Stimulated activated CD4-positive, alpha-beta T cell treated with anti-CD3 and anti-CD28 coated beads, Interleukin-15, amount 100 ng/mL, for 1 hour (primary cell): ENCODE data around the gene NCAPH2.

ENCODE experiments used
- DNase-seq, 2 donors: peaks; one replicate each; pipeline ENCODE4 v3.0.0-alpha.2; 2020; ENCODE audit warnings: low read depth in 1 of 2, low spot score in 1 of 2

Gene NCAPH2

DNA sequence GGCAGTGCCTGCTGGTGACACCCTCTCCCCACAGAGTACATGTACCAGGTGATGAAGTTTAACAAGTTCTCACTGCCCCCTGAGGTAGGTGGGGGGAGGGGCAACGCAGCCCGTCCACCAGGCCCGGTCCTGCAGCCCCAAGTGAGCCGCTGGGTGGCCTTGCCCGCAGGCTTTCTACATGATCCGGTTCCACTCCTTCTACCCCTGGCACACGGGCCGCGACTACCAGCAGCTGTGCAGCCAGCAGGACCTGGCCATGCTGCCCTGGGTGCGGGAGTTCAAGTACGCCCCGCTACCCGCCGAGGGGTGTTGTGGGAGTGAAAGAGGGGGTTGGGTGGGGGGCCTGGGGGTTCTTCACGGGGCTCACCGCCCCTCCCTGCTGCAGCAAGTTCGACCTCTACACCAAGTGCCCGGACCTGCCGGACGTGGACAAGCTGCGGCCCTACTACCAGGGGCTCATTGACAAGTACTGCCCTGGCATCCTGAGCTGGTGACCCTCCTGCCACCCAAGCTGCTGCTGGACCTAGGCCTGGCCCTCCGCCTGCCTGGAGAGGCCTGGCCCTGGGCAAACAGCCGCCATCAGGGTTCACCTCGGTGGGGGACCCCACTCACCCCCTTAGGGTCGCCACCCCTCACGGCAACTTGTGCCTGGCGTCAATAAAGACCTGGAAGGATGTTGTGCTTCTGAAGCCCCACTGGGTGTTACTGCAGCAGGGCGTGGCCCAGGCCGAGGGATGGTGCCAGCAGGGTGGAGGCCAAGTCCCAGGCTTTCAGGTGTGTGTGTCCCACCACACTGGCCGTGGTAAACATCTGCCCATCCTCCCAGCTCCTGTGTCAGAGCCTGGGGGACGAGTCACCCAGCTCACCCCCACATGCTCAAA is 18.4 kb upstream of the NCAPH2 start:
- DNase-seq, result no peak

DNA sequence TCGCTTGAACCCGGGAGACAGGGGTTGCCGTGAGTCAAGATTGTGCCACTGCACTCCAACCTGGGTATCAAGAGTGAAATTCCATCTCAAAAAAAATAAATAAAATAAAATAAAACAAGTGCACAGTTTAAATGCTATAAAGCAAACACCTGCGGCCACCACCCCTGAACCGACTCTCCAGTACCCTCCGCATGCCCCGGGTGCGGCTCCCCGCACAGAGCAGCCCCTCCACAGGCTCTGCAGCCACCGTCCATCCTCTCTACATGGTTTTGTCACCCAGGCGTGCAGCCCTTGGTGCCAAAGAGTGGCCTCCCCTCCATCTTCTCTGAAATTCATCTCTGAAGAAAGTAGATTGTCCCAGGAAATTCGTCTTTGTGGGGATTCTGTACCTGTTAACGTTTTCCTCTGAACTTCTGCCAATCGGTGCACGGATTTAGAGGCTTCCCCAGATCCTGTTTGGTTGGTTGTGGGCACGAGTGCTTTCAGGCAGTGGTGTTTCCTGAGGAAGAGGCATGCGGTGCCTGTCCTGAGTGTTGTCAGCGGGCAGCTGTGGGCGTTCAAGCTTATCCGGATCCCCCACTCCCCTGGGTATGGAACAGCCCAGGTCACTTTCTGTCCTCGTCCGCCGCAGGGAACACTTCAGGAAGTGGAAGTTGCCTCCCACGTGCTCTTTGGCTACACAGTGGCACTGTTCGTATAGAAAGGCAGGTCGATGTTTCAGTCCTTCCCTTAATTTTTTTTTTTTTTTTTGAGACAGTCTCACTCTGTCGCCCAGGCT is 17.3 kb upstream of the NCAPH2 start:
- no peak for DNase-seq

DNA sequence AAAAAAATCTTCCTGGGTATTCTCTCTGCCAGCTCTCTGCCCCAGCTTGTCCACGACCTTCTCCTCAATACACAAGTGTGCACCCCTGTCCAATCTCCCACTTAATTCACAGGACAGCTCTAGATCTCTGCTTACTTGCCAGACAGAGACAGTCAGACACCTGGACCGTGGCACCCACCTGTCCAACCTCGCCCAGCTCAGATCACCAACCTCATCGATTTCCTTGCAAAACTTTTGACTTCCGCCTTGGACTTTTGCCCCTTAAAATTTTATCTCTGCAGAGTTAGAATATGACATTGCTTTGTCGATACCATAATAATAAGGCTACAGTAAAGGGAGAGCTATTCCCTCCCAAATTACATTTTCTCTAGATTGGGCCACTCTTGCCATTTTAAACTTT is 10.9 kb upstream of the NCAPH2 start:
- DNase-seq, result no peak

DNA sequence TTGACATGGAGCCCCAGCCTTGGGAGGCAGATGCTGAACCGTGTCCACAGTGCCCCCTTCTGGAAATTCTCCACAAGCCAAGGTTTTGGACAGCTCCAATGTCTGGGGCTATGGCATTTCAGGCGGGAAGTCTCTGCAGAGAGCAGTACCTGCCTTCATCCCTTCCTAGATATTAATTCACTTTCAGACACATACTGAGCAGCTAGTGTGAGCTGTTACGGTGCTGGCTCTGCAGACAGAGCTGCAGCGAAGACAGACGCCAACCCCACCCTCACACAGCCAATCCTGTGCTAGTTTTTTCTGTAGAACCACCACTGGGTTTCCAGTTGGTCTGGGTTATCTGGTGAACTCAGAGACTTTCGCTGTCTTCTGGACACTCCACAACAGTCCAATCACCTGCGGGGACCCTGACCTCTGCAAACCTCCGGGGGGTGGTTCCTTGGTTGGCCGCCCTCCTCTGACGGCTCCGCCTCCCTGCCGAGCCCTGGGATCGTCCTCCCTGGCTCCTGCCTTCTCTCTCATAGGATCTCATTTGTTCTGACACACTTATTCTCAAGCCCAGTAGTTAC is 9.6 kb upstream of the NCAPH2 start:
- DNase-seq, result peak; percentile 38 to 40

DNA sequence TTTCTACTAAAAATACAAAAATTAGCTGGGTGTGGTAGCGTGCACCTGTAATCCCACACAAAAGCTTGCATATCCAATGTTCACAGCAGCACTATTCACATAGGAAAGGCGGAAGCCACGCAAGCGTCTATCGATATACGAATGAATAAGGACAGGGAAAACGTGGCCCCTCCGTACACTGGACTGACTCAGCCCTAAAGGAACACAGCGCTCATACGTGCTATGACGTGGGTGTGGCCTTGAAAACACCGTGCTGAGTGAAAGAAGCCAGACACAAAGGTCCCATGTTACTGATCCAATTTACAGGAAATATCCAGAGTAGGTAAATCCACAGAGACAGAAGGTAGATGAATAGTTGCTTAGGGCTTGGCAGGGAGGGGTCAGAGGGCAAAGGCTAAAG is 7.6 kb upstream of the NCAPH2 start:
- DNase-seq, result no peak

DNA sequence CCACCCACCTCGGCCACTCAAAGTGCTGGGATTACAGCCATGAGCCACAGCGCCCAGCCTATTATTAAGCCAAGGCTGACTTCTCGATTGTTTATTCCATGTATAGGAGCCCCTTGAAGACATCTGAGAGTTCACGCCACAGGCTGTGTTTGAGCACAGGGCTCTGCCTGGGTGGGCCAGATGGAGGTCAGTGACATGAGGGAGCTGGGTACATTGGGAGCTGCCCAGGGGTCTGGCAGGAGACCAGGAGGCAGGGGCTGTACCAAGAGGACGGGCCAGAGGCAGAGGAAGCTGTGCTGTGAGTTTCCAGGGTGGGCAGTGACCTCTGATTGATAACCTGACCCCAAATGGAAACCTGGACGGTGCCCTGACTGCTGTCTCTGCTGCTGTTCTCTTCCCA is 5.9 kb upstream of the NCAPH2 start:
- no peak for DNase-seq

DNA sequence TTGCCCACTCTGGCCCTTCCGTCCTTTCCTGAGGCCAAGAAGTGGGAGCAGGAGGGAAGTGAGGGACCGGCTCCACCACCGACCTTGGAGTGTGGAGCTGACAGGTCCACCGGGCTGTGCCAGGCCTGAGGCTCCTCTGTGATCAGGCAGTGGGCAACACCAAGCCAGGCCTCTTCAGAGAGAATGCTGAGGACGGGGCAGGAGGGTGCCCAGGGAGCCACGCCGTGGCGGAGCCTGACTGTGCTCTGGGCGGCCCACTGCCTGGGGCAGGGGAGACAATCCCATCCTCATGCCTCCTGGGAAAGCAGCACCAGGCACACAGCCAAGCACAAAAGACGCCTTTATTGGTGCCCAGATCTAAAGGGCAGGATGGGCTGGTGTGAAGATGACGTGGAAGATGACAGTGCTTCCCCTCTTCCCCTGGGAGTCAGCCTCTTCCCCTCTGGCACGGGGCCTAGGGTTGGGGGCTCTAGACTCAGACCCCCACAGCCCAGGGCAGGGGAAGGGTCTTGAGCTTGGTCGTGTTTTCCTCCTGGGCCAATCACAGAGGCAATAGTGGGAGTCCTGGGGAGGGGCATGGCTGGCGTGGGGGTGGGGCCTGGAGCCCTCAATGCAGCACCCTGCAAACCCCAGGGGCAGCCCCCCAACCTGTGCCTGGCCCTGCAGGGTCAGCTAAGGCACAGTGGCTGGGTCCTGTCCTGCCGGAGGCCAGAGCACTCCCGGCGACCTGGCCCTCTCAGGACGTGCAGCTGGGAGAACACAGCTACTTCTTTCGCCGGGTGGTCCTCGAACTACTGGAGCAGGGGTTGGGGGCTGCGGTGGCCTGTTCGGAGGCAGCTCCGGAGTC is 5.2 kb upstream of the NCAPH2 start:
- DNase-seq, result no peak

DNA sequence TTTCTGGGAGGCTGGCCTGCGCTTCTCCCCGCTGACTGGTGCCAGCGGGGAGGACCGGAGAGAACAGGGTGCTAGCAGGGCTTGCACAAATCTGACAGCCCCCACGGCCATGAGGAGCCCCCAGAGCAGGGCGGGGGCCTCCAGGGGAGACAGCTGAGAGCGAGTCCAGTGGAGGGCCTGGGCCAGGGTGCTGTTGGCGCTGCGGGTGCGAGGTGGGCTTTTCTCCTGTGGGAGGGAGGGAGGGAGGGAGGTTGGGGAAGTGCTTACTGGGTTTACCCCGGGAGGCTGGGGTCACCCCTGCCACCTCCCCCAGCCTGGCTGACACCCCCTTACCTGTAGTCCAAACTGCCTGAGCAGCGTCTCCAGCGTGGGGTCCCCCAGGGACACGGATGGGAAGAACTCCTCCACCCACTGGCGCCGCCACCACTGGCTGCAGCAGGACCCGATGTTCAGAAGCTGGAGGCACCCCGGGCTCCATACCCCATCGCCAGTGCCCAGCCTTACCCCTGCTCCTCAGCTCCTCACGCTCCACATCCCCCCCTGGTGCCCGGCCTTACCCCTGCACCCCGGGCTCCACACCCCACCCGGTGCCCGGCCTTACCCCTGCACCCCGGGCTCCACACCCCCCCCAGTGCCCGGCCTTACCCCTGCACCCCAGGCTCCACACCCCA is 4.4 kb upstream of the NCAPH2 start:
- DNase-seq, result no peak

DNA sequence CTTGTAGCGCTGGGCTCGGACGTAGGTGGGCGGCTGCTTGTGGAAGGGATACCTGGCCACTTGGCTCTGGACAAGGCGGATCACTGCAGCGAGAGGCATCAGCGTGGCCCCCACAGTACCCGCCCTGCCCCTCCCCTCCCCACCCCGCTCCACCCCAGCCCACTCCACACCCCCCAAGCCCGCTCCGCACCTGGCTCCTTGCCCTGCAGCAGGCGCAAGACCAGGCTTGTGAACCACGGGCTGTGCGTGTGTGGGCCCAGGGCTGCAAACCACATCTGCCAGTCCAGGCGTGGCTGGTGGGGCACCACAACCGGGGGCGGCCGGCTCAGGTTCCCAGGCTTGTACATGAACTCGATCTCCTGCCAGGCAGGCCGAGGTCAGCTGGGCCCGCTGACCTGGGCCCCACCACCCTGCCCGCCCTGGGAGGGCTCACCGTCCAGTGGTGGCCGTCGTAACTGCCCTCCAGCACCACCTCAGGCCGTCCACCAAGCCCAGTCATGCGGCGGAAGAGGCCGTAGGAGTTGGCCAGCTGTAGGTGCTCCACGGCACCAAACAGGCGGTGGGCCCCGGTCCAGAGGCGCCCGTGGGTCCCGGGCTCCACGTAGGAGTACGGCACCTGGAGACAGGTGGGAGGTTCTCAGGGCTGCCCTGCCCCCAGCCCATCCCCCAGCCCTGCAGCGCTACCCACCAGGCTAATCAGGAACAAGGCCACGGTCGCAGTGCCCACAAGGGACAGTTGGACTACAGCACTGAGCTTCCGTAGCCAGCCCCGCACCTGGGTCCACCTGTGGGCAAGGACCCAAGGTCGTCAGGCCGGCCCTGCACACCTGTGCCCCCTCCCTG is 3.4 kb upstream of the NCAPH2 start:
- DNase-seq, result no peak

DNA sequence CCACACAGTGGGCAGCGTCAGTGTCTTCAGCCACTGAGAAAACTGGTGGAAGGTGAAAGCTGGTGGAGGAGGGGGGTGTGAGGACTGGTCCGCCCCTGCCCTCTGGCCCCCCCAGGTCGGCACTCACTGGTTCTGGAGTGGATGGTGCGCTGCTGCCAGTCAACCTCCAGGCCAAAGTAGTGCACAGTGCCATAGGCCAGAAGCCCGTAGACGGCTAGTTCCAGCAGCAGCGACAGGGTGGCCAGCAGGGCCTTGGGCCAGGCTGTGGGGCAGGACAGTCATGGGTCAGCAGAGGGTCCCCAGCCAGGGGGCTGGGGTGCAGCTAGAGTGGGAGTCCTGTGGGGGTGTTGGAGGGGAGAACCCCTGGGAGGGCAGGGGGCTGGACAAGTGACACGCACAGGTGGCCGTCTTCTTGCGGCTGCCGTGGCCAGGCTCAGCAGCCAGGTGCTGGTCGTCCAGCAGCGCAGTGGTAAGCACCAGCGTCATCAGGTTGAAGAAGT is 2.7 kb upstream of the NCAPH2 start:
- DNase-seq, result no peak

DNA sequence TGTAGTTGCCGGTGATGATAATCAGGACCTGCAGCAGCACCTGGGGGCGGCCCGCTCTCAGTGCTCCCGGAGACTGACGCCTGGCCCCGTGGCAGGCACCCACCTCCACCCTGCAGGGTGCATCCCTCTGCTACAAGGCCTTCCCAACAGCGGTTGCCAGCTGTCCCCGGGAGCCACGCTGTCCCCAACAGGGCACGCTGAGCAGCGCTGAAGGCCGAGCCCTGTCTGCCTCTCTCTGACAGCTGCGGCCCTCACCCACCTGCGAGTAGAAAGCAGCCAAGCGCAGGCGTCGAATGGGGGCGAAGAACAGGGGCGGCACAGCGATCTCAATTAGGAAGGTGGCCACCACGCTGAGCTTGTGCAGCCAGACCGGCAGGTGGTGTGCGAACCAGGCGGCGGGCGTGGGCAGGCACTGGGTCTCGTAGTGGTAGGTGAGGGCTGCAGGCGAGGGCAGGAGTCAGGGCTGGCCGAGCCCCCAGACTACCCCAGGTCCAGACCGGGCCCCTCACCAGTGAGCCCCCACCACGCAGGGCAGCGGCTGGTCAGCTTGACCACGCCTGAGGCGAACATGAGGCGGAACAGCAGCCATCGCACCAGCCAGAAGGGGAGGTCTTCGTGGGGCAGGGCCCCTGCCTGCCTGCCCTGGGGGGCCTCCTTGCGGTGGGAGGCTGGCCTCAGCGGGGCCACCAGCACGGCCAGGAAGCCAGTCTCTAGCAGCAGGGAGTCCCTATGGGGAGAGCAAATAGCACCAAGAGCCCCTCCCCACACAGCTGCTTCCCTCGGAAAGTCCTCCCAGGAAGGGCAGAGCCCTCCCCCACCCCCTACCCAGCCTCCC is 2.0 kb upstream of the NCAPH2 start:
- DNase-seq, result no peak

DNA sequence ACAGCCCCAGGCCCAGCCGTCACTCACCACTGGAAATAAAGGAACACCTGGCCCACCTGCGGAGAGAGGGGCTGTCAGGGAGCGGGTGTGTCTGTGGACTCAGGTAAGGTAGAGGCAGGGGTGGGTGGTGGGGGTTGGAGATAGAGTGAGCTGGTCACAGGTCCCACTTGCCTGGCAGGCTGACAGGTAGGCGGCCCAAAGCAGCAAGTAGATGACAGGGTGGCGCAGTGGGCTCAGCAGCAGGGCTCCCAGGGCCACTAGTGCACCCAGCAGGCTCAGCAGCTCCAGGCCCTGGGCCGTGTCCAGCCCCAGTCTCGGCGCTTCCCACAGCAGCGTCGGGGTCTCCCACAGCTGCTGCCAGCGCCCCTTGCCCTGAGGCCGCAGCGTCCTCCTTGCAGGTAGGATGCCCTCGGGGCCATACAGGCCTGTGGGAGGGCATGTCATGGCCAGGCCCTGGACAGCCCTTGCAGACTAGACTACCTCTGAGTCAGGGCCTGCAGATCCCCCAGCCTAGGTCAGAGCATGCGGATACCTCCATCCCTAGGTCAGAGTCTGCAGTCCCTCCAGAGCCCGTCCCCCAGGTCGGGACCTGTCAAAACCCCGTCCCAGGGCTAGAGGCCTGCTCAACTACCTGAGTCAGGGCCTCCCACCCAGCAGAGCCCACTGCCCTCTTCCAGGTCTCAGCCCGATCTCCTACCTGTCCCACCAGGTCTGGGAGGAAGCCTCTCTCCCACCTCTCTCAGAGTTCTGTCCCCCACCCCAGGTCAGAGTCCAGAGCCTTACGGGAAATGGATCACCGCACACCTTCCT is 1.2 kb upstream of the NCAPH2 start:
- DNase-seq, result no peak

DNA sequence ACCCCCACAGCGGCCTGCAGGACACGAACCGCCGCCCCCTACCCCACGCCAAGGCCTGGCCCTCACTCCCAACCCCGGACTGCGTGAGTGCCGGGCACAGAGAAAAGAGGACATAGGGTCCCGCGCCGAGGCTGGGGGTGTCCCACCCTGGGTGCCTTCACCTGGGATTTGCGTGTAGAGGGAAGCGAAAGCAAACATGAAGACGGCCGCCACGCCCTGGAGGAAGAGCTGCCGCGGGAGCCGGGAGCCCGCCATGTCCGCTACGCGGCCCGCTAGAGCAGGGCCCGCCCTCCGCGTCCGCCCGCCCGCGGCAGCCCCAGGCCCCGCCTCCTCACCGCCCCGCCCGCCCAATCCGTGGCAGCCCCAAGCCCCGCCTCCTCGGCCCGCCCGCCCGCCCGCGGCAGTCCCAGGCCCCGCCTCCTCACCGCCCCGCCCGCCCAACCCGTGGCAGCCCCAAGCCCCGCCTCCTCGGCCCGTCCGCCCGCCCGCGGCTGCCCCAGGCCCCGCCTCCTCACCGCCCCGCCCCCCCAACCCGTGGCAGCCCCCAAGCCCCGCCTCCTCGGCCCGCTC is 518 bp upstream of the NCAPH2 start, which contains the start of gene LMF2:
TSS of gene LMF2 (minus strand) at position 282 of the 570 bp plus-strand sequence. CDS start at position 255, 27 bp downstream.
- peak; percentile 94 to 95 for DNase-seq

DNA sequence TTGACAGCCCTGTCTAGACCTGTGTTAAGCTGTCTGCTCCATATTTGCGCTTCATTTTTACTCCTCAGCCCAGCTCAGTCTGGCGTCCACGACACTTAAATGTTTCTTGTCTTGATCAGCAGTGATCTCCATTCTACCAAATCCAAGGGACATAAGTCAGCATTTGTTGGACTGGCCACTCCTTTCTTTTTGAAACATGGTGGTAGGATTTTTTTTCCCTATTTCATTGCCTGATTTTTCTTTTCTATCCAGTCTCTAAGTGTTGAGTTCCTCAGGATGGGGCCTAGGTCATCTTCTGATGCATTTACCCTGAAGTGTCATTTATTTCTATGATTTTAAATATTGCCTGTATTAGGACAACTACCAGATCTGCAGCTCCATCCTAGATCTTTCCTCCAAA is 873 bp downstream of the NCAPH2 start:
- DNase-seq, result no peak

DNA sequence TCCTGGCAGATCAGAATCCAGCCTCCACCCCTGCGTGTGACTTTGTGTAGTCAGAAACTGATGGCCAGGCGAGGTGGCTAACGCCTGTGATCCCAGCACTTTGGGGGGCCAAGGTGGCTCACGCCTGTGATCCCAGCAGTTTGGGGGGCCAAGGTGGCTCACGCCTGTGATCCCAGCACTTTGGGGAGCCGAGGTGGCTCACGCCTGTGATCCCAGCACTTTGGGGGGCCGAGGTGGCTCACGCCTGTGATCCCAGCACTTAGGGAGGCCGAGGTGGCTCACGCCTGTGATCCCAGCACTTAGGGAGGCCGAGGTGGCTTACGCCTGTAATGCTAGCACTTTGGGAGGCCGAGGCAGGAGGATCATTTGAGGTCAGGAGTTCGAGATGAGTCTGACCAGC is 5.2 kb downstream of the NCAPH2 start:
- DNase-seq, result no peak

DNA sequence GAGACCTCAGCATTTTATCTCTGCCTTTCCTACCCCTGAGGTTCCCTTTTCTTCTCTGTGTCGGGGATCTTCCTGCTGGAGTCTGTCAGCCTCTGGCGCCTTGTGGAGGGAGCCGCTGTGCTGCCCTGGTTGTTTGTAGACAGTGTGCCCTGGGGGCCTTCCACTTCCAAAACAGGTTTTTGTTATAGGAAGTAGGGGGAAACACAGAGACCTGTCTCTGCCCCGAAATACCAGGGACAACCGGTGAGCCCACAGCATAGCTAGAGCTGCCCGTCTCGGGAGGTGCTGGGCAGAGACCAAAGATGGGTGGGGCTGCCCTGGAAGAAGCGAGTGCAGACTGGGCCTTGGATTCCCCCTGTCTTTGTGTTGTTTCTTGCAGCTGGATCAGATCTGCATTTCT is 8.0 kb downstream of the NCAPH2 start:
- no peak for DNase-seq

DNA sequence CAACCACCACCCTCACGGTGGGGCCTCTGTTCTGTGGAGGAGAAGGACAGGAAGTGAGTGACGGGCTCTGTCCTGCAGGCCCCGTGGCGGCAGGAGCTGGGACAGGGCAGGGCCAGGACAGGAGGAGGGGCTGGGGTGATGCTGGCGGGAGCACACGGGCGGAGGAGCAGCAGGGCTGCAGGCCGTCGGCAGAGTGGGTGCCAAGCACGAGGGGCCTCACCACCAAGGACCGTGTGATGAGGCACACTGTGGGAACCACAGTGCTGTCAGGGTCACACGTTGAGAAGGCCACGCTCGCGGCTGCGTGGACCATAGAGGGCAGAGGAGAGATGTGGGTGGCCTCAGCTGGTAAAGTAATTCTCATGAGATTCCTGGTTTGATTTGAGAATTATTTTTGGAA is 8.9 kb downstream of the NCAPH2 start:
- DNase-seq, result no peak
